Measurements from ENCODE around the gene PABPN1L.

DNA sequence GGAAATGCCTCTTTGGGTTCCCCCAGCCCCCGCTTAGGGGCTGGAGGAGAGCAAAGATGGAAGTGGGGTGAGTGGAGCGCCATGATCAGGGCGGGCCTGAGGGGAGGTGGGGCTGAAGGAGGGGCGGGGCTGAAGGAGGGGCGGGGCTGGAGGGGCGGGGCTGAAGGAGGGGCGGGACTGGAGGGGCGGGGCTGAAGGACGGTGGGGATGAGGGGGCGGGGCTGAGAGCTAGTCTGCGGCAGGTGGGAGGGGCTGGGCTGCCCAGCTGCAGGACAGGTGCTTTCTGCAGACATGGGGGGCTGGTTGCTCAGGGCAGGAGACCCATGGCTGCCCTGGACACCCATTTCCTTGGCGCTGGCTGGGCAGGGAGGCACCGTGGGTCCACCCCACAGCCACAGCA is 39.1 kb upstream of the PABPN1L start:
- TF ChIP-seq EZH2 (IDR thresholded peaks at IDR 0.05; ENCODE audit: borderline replicate concordance, low read depth, low read length, severe bottlenecking) (no peak), POLR2A (IDR thresholded peaks at IDR 0.05; ENCODE audit: low read depth, low read length) (no peak), FOS (IDR thresholded peaks at IDR 0.05; ENCODE audit: borderline replicate concordance, insufficient read depth, low read length) (no peak), POLR2AphosphoS5 (IDR thresholded peaks at IDR 0.05; ENCODE audit: insufficient read depth, low read depth, low read length) (no peak), MAX (IDR thresholded peaks at IDR 0.05; ENCODE audit: insufficient read depth, insufficient read length) (no peak), CTCF (IDR thresholded peaks at IDR 0.05; ENCODE audit: extremely low read depth in 1 of 2, insufficient read depth in 1 of 2, low read depth in 1 of 2, low read length in 2 of 2) (no peak)

All from endothelial cell of umbilical vein (primary cell).